GM19035 (cell line): ENCODE measurements around the gene GRB14.
"Not testable (repeated sequence)": the region's sequence is repeated elsewhere in the genome, so short reads cannot be mapped to it uniquely, and the experiment has no call there.

Source experiments
- ATAC-seq: cut with Tn5 transposase; IDR thresholded peaks from one replicate; pipeline ENCODE4 v1.9.1; 2021; ENCODE audit not compliant: unreplicated experiment

Gene GRB14

DNA sequence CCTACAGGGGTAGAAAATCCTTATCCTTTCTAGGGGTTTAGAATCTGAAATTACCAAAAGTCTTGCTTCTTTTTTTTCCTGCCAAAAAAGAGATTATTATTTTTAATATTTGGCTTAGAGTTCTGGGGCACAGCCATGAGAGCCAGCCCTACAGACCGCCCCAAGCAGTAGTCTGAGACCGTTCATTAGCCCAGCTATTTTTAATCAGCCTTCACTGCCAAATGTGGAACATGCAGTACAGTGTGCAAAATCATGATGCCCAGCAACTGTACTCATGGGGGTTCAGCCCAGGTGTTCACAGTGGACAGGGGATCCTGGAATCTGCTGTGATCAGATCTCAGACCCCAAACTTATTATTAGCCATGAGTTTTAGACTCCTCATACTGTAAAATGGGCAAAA lies 60.4 kb downstream of the GRB14 start:
- ATAC-seq = no peak

DNA sequence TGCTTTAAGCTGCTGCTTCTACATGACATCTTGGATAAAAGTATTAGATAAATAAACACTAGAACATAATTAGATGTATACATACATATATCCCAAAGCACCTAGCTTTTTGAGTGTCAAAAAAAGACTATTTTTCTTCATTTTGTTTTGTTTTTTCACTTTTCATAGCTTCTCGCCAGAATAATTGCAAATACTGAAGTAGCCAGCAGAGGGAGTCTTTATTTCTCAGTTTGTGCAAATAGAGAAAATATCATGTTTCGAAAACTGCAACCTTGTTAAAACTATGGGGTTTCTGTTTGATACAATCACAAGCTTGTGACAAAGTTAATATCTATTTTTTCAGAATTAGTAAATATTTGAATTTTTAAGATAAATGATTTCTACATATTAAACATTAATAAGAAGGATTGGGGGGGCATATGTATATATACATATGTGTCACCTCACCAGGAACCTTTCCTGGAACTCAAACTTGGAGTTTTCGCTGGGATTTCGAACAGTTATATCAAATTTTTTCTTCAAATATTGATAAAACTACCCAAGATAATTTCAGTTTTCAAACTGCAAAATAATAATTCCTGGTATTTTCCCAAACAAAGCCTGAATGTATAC lies 61.0 kb downstream of the GRB14 start:
- ATAC-seq = peak; percentile 59

GRCh38 chr2:164558450-164558849 lies 62.8 kb downstream of the GRB14 start:
- ATAC-seq = no peak

DNA sequence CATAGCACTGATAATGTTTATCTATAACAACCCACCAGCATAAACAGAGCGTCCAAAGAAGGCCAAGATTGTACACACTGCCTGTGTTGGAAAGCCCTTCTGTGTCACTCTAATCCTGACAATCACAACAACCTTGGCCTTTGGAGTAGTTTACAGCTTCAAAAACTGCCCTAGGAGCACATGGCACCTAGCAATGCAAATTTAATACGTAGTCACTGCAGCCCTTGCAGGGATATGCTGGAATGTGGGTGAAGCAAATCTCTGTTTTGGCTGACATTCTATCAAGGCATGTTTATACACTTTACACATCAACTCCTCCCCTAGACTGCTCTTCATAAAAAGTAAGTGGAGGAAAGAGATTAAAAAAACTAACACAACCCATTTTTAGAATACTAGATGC lies 66.8 kb downstream of the GRB14 start:
- no peak for ATAC-seq

GRCh38 chr2:164551519-164551918 lies 69.8 kb downstream of the GRB14 start:
- no peak for ATAC-seq

- not testable (repeated sequence) for ATAC-seq
These were observed 71.6 kb downstream of the GRB14 start for GRCh38 chr2:164549705-164550104.

- no peak for ATAC-seq
These were observed 75.8 kb downstream of the GRB14 start for GRCh38 chr2:164545484-164545883.

DNA sequence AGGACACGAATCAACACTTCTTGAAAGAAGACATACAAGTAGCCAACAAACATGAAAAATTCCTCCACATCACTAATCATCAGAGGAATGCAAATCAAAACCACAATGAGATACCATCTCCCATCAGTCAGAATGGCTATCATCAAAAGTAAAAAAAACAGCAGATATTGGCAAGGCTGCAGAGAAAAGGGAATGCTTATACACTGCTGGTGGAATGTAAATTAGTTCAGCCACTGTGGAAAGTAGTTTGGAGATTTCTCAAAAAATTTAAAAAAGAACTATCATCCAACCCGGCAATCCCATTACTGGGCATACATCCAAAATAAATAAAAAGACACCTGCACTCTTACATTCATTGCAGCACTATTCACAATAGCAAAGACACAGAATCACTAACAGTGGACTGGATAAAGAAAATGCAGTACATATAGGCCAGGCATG lies 78.7 kb downstream of the GRB14 start:
- no peak for ATAC-seq

- peak; percentile 81 for ATAC-seq
These were observed 82.9 kb downstream of the GRB14 start for GRCh38 chr2:164538240-164538866.

DNA sequence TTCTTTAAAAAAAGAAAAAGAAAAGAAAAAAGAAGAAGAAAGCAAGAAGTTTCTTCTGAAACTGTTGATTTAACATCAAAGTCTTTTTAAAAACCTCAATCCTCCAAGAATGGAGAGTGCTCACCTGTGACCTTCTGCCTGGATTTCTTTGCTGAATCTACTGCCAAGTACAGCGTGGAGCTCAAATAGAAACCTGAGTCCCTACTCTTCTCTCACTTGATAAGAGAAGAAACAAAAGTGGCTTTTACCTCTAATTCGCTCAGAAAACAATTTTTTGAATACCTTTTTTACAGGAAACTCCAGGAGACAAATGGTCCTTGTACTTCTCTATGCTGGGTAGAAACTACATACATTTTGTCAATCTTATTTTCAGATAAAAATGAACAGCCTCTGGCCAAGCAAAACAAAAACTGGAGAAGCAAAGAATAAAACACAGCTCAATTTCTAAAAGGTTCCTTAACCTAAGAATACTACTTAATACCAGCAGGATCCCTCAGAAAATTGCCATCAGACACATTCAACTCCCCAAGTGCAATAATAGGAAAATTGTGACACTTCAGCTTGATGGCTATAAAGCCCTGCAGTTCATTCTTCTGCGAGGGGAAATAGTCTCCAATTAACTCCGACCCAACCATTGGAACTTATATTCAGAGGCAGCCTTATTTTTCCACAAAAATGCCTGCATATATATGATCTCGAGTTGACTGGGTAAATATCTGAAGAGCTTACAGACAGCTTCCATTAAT lies 85.8 kb downstream of the GRB14 start:
- no peak for ATAC-seq

DNA sequence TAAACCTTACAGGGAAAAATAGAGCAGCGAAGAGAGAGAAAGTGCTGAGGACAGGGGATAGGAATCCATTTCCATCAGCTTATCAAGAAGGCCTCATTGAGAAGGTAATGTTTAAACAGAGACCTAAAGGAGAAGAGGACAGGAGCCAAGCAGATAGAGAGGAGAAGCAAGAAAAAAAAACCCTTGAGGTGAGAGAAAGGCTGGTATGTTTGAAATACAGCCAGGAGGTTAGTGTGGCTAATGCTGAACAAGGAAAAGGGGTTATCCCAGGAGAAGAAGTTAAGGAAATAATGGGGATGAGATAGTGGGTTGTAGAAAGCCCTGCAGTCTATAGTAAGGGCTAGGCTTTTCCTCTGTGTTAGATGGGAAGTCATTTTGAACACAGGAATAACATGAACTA lies 90.8 kb downstream of the GRB14 start:
- ATAC-seq = no peak

DNA sequence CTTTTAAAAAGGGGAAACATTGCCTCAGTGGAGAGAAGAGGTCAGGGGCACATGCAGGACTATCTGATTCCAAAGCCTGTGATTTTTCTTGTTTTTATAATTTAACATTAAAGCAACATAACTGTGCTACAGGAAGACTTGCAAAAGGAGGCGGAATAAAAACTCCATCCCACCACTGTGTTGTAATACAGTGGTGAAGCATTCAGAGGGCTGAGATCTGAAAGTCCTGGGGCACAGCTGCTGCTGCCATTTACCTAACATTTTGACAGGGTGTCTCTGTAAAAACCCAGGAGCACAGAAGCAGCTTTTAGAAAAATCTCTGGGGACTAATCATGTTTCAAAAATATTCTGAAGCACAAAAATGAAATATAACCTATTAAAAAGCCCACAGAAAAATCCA lies 97.6 kb downstream of the GRB14 start:
- no peak for ATAC-seq

GRCh38 chr2:164523009-164523408 lies 98.3 kb downstream of the GRB14 start:
- no peak for ATAC-seq

- no peak for ATAC-seq
These were observed 98.7 kb downstream of the GRB14 start for GRCh38 chr2:164522561-164522981.

DNA sequence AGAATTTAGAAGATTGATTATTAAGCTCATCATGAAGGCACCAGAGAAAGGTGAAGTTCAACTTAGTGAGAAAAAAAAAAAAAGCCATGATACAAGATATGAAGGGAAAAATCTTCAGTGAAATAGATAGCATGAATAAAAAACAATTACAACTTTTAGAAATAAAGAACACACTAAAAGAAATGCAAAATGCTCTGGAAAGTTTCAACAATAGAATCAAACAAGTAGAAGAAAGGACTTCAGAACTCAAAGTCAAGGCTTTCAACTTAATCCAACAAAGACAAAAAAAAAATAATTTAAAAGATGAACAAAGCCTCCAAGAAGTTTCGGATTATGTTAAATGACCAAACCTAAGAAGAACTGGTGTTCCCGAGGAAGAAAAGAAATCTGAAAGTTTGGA lies 105.5 kb downstream of the GRB14 start:
- no peak for ATAC-seq

GRCh38 chr2:164515030-164515429 lies 106.3 kb downstream of the GRB14 start:
- no peak for ATAC-seq

DNA sequence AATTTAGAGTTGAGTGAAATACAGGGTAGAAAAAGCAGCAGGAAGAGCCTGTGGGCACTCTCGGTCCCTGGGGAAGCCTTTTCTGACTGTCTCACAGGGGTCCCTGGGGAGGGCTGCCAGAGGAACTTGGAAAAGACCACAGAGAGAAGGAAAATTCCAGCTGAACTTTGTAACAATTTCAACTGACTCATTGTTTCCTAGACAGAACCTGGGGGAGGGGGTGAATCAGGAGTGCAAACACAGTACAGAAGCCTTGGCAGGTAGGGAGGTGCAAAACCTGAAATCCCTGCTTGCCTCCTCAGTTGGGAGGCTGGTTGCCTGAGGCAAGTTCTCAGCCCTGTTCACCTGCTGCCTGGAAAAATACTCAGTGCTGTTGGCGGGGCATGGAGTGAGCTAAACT lies 106.8 kb downstream of the GRB14 start:
- ATAC-seq = no peak

- ATAC-seq = no peak
These were observed 108.4 kb downstream of the GRB14 start for GRCh38 chr2:164512871-164513270.

DNA sequence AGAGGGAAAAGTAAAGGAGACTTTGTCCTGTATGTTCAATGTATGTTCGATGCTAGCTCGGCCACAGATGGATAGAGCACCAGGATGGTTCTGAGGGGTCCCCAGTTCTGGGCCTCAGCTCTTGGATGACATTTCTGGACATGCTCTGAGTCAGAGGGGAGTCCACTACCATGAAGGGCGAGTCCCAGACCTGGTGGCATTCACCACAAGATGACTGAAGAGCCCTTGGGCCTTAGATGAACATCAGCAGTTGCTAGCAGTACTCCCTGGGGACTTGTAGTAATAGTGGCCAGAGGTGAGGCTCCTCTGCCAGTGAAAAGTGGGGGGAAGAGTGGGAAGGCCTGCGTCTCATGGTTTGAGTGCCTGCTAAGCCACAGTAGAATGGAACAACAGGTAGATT lies 109.5 kb downstream of the GRB14 start:
- no peak for ATAC-seq

GRCh38 chr2:164510895-164511294 lies 110.4 kb downstream of the GRB14 start:
- no peak for ATAC-seq

- no peak for ATAC-seq
These were observed 112.0 kb downstream of the GRB14 start for GRCh38 chr2:164509137-164509877.

DNA sequence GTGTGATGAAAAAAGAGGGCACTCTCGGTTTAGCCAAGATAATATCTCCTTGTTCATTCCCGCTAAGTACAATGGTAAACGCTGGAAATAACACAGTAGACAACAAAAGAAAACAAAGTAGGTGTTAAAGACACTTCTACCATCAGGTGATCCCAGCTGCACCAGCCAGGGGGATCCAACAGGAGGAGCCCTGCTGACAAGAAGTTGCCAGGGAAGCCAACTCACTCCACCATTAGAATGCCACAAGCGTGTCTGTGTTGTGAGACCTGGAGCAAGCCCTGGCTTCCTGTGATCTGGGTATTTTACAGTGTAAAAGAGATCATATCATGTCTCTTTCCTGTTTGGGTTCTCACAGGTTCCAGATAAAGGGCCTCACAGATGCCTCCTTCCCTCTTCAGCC lies 117.0 kb downstream of the GRB14 start:
- ATAC-seq = no peak
